Ishikawa (cell line): ENCODE data around the gene LRP8.

ENCODE experiments used
- CEBPB ChIP-seq: IDR thresholded peaks from 2 replicates; pipeline ENCODE4 v1.6.1; 2012
- CREB1 ChIP-seq: IDR thresholded peaks from 2 replicates; pipeline ENCODE4 v1.6.1; 2012; ENCODE audit warnings: low read depth
- EGR1 ChIP-seq: IDR thresholded peaks from 2 replicates; pipeline ENCODE4 v1.6.1; 2012
- EP300 ChIP-seq: IDR thresholded peaks from 2 replicates; pipeline ENCODE4 v1.6.1; 2012; ENCODE audit warnings: borderline replicate concordance
- FOXM1 ChIP-seq: IDR thresholded peaks from 2 replicates; pipeline ENCODE4 v1.6.1; 2012; ENCODE audit warnings: low read depth, borderline replicate concordance
- MAX ChIP-seq: IDR thresholded peaks from 2 replicates; pipeline ENCODE4 v1.6.1; 2012
- NFIC ChIP-seq: IDR thresholded peaks from 2 replicates; pipeline ENCODE4 v1.6.1; 2012
- RAD21 ChIP-seq: IDR thresholded peaks from 2 replicates; pipeline ENCODE4 v1.6.1; 2012; ENCODE audit warnings: low read depth
- REST ChIP-seq: IDR thresholded peaks from 2 replicates; pipeline ENCODE4 v1.6.1; 2012; ENCODE audit warnings: low read depth, mild to moderate bottlenecking
- TAF1 ChIP-seq: IDR thresholded peaks from 2 replicates; pipeline ENCODE4 v1.6.1; 2012; ENCODE audit warnings: low read depth, mild to moderate bottlenecking
- TCF12 ChIP-seq: IDR thresholded peaks from 2 replicates; pipeline ENCODE4 v1.6.1; 2012; ENCODE audit warnings: low read depth
- TEAD4 ChIP-seq: IDR thresholded peaks from 2 replicates; pipeline ENCODE4 v1.6.1; 2012
- YY1 ChIP-seq: IDR thresholded peaks from 2 replicates; pipeline ENCODE4 v1.6.1; 2012; ENCODE audit warnings: low read depth
- ZBTB7A ChIP-seq: IDR thresholded peaks from 2 replicates; pipeline ENCODE4 v1.6.1; 2012; ENCODE audit warnings: low read depth
- TF ChIP-seq, protein P1 (sequence below): IDR thresholded peaks from 2 replicates; pipeline ENCODE4 v1.6.1; 2012

The LRP8 gene

DNA sequence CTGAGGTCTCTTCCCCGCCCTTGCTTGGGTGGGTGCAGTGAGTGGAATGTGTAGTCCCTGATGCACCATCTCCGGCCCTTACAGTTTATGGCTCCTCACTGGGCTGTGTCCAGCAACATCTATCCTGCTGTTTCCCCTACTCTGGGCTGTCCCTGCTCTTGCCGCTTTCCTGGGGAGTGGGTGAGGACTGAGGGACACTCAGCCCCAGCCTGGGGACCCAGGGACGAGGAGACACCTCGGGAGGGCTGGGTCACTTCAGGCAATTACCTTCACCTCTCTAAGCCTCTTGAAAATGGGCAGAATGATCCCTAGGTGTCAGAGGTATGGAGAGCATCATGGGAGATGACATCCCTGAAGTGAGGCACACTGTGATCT lies 13.6 kb upstream of the LRP8 start:
- TF ChIP-seq EGR1 (no peak), CEBPB (no peak), MAX (no peak), NFIC (no peak), TCF12 (no peak), REST (no peak), RAD21 (no peak), EP300 (no peak), ZBTB7A (no peak), FOXM1 (no peak), CREB1 (no peak), YY1 (no peak), TAF1 (no peak), TEAD4 (no peak)
- TF ChIP-seq, protein P1, sequence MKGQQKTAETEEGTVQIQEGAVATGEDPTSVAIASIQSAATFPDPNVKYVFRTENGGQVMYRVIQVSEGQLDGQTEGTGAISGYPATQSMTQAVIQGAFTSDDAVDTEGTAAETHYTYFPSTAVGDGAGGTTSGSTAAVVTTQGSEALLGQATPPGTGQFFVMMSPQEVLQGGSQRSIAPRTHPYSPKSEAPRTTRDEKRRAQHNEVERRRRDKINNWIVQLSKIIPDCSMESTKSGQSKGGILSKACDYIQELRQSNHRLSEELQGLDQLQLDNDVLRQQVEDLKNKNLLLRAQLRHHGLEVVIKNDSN: no peak

GRCh38 chr1:53340660-53341520 lies 13.0 kb upstream of the LRP8 start:
- no peak for TF ChIP-seq EP300
- no peak for TF ChIP-seq TEAD4
- TF ChIP-seq TAF1: no peak
- no peak for TF ChIP-seq CEBPB
- no peak for TF ChIP-seq EGR1
- no peak for TF ChIP-seq CREB1
- TF ChIP-seq REST: no peak
- no peak for TF ChIP-seq NFIC

- TF ChIP-seq TCF12: no peak
- no peak for TF ChIP-seq TEAD4
- TF ChIP-seq RAD21: no peak
- TF ChIP-seq CREB1: no peak
- no peak for TF ChIP-seq ZBTB7A
- no peak for TF ChIP-seq TAF1
- TF ChIP-seq EP300: no peak
- TF ChIP-seq, protein P1: no peak
- TF ChIP-seq MAX: no peak
- no peak for TF ChIP-seq NFIC
- no peak for TF ChIP-seq EGR1
- TF ChIP-seq CEBPB: no peak
- no peak for TF ChIP-seq FOXM1
- no peak for TF ChIP-seq REST
- TF ChIP-seq YY1: no peak
These were observed 12.1 kb upstream of the LRP8 start for GRCh38 chr1:53339736-53340635.
